T-helper 1 cell treated with Interleukin-12 subunit alpha and Interleukin-12 subunit beta and Interleukin-4 antibody, amounts not matched to agents 30 ng/mL and 1 ng/mL, for 36 hours (primary cell): ENCODE data around the gene CLCN6. TPM values are rescaled to one million over a fixed set of nuclear protein-coding genes. Genes with fewer than 3 reads are reported as not detected.

Experiments used
- total RNA-seq: library from RNA; stranded (reverse); gene quantifications from 2 replicates; pipeline ENCODE4 v1.2.3, GENCODE V29; 2022

Gene CLCN6
- total RNA-seq, 1 donor from 2014 or later: 15.2 TPM

Other genes with a start within 250 kb of the CLCN6 start
- gene FBXO2, start 151.8 kb upstream of the CLCN6 start, total RNA-seq: 2.0 TPM in 2 replicates
- gene FBXO44, start 151.3 kb upstream of the CLCN6 start, total RNA-seq: 33.2 and 34.2 TPM in 2 replicates
- 30.0 and 30.9 TPM in 2 replicates for gene FBXO6, start 142.0 kb upstream of the CLCN6 start, total RNA-seq
- gene MAD2L2, start 125.0 kb upstream of the CLCN6 start, total RNA-seq: 58.2 and 61.2 TPM in 2 replicates
- 0.10 and 0.15 TPM in 2 replicates for gene DRAXIN, start 114.5 kb upstream of the CLCN6 start, total RNA-seq
- gene AGTRAP, start 70.1 kb upstream of the CLCN6 start, total RNA-seq: 48.4 and 49.4 TPM in 2 replicates
- gene C1orf167, start 44.0 kb upstream of the CLCN6 start, total RNA-seq: not detected in 2 replicates
- 31.6 and 34.9 TPM in 2 replicates for gene MTHFR, start 227 bp upstream of the CLCN6 start, total RNA-seq
- gene NPPA, start 41.6 kb downstream of the CLCN6 start, total RNA-seq: not detected in 2 replicates
- gene NPPB, start 52.8 kb downstream of the CLCN6 start, total RNA-seq: not detected in 2 replicates
- 40.9 and 41.5 TPM in 2 replicates for gene KIAA2013, start 120.2 kb downstream of the CLCN6 start, total RNA-seq
- 27.0 and 27.7 TPM in 2 replicates for gene PLOD1, start 128.5 kb downstream of the CLCN6 start, total RNA-seq
- gene MFN2, start 174.3 kb downstream of the CLCN6 start, total RNA-seq: 63.3 and 63.4 TPM in 2 replicates
- gene MIIP, start 213.3 kb downstream of the CLCN6 start, total RNA-seq: 109 and 110 TPM in 2 replicates